ENCODE data around the gene CENPVL2. TPM values are rescaled to one million over a fixed set of nuclear protein-coding genes. Genes with fewer than 3 reads are reported as not detected.
"Not testable (repeated sequence)": the region's sequence is repeated elsewhere in the genome, so short reads cannot be mapped to it uniquely, and the experiment has no call there.

Gene CENPVL2
- total RNA-seq, result not detected
- under 1 TPM in 1 of 8 donors, not detected in 7; 0.17 TPM for polyA plus RNA-seq (ENCODE audit: insufficient read depth in 1 of 8, insufficient read length in 8 of 8, low replicate concordance in 1 of 8)
- long read RNA-seq, donor 1, result 0 reads
- long read RNA-seq, donor 2, result 0 reads
- long read RNA-seq, donor 3, result 0 reads
- long read RNA-seq, donor 4, result 0 reads
- long read RNA-seq, donor 5, result 0 reads
- long read RNA-seq, donor 6, result 0 reads
- long read RNA-seq, donor 7, result 0 reads
- long read RNA-seq, donor 8, result 0 reads
- long read RNA-seq, donor 9, result 0 reads
- long read RNA-seq, donor 10, result 0 reads
- long read RNA-seq, donor 11, result 0 reads

GRCh38 chrX:51682720-51683062 is at the start of gene CENPVL2:
CENPVL2 (minus strand) TSS chrX:51682831; CDS start chrX:51682831, 0 bp downstream.
- no CpG with 5 or more reads among the region's 30 CpGs for WGBS (ENCODE audit: insufficient coverage)
- H3K9me3 ChIP-seq (replicated peaks; ENCODE audit: control insufficient read depth, low read depth, low read length); DNase-seq; H3K4me1 ChIP-seq (ENCODE audit: control insufficient read depth, insufficient read depth, low read length); H3K4me3 ChIP-seq (ENCODE audit: low read length); H3K36me3 ChIP-seq (ENCODE audit: control insufficient read depth, insufficient read depth, low read length); H3K27ac ChIP-seq (ENCODE audit: low read length); H3K27me3 ChIP-seq (ENCODE audit: control insufficient read depth, insufficient read depth, low read length): not testable (repeated sequence)

- Histone ChIP-seq H3K27me3 (ENCODE audit: control insufficient read depth, insufficient read depth, low read length) (peaks cover 26% of the 10 kb centered on the region), H3K4me3 (ENCODE audit: low read length) (no peak overlapping the region), H3K9me3 (replicated peaks; ENCODE audit: control insufficient read depth, low read depth, low read length) (no peaks in the 10 kb centered on the region), H3K27ac (ENCODE audit: low read length) (no peak overlapping the region), H3K4me1 (ENCODE audit: control insufficient read depth, insufficient read depth, low read length) (no peaks in the 10 kb centered on the region), H3K36me3 (ENCODE audit: control insufficient read depth, insufficient read depth, low read length) (no peaks in the 10 kb centered on the region)
- DNase-seq, result no peak
These were observed 45.6 kb upstream of the CENPVL2 start for GRCh38 chrX:51728202-51728601.

- H3K9me3 ChIP-seq (replicated peaks; ENCODE audit: control insufficient read depth, low read depth, low read length); H3K27ac ChIP-seq (ENCODE audit: low read length); H3K27me3 ChIP-seq (ENCODE audit: control insufficient read depth, insufficient read depth, low read length); H3K4me1 ChIP-seq (ENCODE audit: control insufficient read depth, insufficient read depth, low read length); DNase-seq; H3K4me3 ChIP-seq (ENCODE audit: low read length); H3K36me3 ChIP-seq (ENCODE audit: control insufficient read depth, insufficient read depth, low read length): not testable (repeated sequence)
- WGBS (ENCODE audit: insufficient coverage), result no CpG with 5 or more reads among the region's 18 CpGs
These were observed 30.5 kb upstream of the CENPVL2 start for GRCh38 chrX:51712943-51713647.

GRCh38 chrX:51710277-51711164 is 27.9 kb upstream of the CENPVL2 start, which contains the start of gene CENPVL1:
CENPVL1 (plus strand) TSS chrX:51710512; CDS start chrX:51710512, 0 bp downstream.
- H3K27ac ChIP-seq (ENCODE audit: low read length); H3K4me1 ChIP-seq (ENCODE audit: control insufficient read depth, insufficient read depth, low read length); H3K27me3 ChIP-seq (ENCODE audit: control insufficient read depth, insufficient read depth, low read length); H3K9me3 ChIP-seq (replicated peaks; ENCODE audit: control insufficient read depth, low read depth, low read length); H3K36me3 ChIP-seq (ENCODE audit: control insufficient read depth, insufficient read depth, low read length); H3K4me3 ChIP-seq (ENCODE audit: low read length); DNase-seq: not testable (repeated sequence)
- no CpG with 5 or more reads among the region's 87 CpGs for WGBS (ENCODE audit: insufficient coverage)

- 80% methylated on average over 8 of the region's 8 CpGs for WGBS (ENCODE audit: insufficient coverage)
- Histone ChIP-seq H3K4me3 (ENCODE audit: low read length) (no peak overlapping the region), H3K9me3 (replicated peaks; ENCODE audit: control insufficient read depth, low read depth, low read length) (no peaks in the 10 kb centered on the region), H3K27ac (ENCODE audit: low read length) (no peak overlapping the region), H3K36me3 (ENCODE audit: control insufficient read depth, insufficient read depth, low read length) (no peaks in the 10 kb centered on the region), H3K4me1 (ENCODE audit: control insufficient read depth, insufficient read depth, low read length) (no peaks in the 10 kb centered on the region), H3K27me3 (ENCODE audit: control insufficient read depth, insufficient read depth, low read length) (peaks cover 23% of the 10 kb centered on the region)
- DNase-seq, result no peak
These were observed 14.8 kb upstream of the CENPVL2 start for GRCh38 chrX:51697397-51697796.

- H3K4me1 ChIP-seq (ENCODE audit: control insufficient read depth, insufficient read depth, low read length), result no peaks in the 10 kb centered on the region
- 74% methylated on average over 4 of the region's 6 CpGs for WGBS (ENCODE audit: insufficient coverage)
- no peaks in the 10 kb centered on the region for H3K9me3 ChIP-seq (replicated peaks; ENCODE audit: control insufficient read depth, low read depth, low read length)
- no peak for DNase-seq
- H3K27ac ChIP-seq (ENCODE audit: low read length), result no peak overlapping the region
- H3K4me3 ChIP-seq (ENCODE audit: low read length), result no peak overlapping the region
- no peaks in the 10 kb centered on the region for H3K36me3 ChIP-seq (ENCODE audit: control insufficient read depth, insufficient read depth, low read length)
- H3K27me3 ChIP-seq (ENCODE audit: control insufficient read depth, insufficient read depth, low read length), result peaks cover 23% of the 10 kb centered on the region
These were observed 11.6 kb upstream of the CENPVL2 start for GRCh38 chrX:51694254-51694653.

GRCh38 chrX:51681808-51682719 is 567 bp downstream of the CENPVL2 start:
- not testable (repeated sequence) for H3K27ac ChIP-seq (ENCODE audit: low read length); H3K36me3 ChIP-seq (ENCODE audit: control insufficient read depth, insufficient read depth, low read length); H3K9me3 ChIP-seq (replicated peaks; ENCODE audit: control insufficient read depth, low read depth, low read length); DNase-seq; H3K4me3 ChIP-seq (ENCODE audit: low read length); H3K27me3 ChIP-seq (ENCODE audit: control insufficient read depth, insufficient read depth, low read length); H3K4me1 ChIP-seq (ENCODE audit: control insufficient read depth, insufficient read depth, low read length)
- no CpG with 5 or more reads among the region's 88 CpGs for WGBS (ENCODE audit: insufficient coverage)

GRCh38 chrX:51679689-51680433 is 2.8 kb downstream of the CENPVL2 start:
- H3K27me3 ChIP-seq (ENCODE audit: control insufficient read depth, insufficient read depth, low read length); DNase-seq; H3K36me3 ChIP-seq (ENCODE audit: control insufficient read depth, insufficient read depth, low read length); H3K4me1 ChIP-seq (ENCODE audit: control insufficient read depth, insufficient read depth, low read length); H3K27ac ChIP-seq (ENCODE audit: low read length); H3K4me3 ChIP-seq (ENCODE audit: low read length); H3K9me3 ChIP-seq (replicated peaks; ENCODE audit: control insufficient read depth, low read depth, low read length): not testable (repeated sequence)
- WGBS (ENCODE audit: insufficient coverage), result no CpG with 5 or more reads among the region's 18 CpGs

- Histone ChIP-seq H3K27me3 (ENCODE audit: control insufficient read depth, insufficient read depth, low read length) (peaks cover 6% of the 10 kb centered on the region), H3K9me3 (replicated peaks; ENCODE audit: control insufficient read depth, low read depth, low read length) (no peaks in the 10 kb centered on the region), H3K4me3 (ENCODE audit: low read length) (no peak overlapping the region), H3K4me1 (ENCODE audit: control insufficient read depth, insufficient read depth, low read length) (no peaks in the 10 kb centered on the region), H3K27ac (ENCODE audit: low read length) (no peak overlapping the region), H3K36me3 (ENCODE audit: control insufficient read depth, insufficient read depth, low read length) (no peaks in the 10 kb centered on the region)
- DNase-seq, result no peak
- 100% methylated on average over 1 of the region's 5 CpGs for WGBS (ENCODE audit: insufficient coverage)
These were observed 16.6 kb downstream of the CENPVL2 start for GRCh38 chrX:51665981-51666380.

All from muscle of leg (tissue), 16 donors.